DMS53 treated with DMSO at 0.1 percent for 48 hours (cell line): Measurements from ENCODE around the gene TERC.

ENCODE experiments used
- DNase-seq: peaks from one replicate; lab custom pipeline; 2025; ENCODE audit not compliant: unreplicated experiment; lab: John Stamatoyannopoulos, UW

Gene TERC

GRCh38 chr3:169764882-169765612 lies at the start of gene TERC:
TERC (minus strand) TSS chr3:169765060.
- peak; percentile 74 for DNase-seq

GRCh38 chr3:169813757-169814517 lies 49.1 kb upstream of the TERC start:
- peak; percentile 57 for DNase-seq

- peak; percentile 40 for DNase-seq
These were observed 48.4 kb upstream of the TERC start for GRCh38 chr3:169813278-169813677.

GRCh38 chr3:169812332-169813235 lies 47.7 kb upstream of the TERC start, which contains the start of the genes LRRC34 and LRRIQ4:
LRRC34 (minus strand) TSS chr3:169812904; CDS start chr3:169812548, 356 bp downstream.
LRRIQ4 (plus strand) TSS chr3:169812870; CDS start chr3:169821922, 9,052 bp downstream.
- DNase-seq, result peak; percentile 83

GRCh38 chr3:169811631-169812331 lies 46.9 kb upstream of the TERC start:
- DNase-seq, result peak; percentile 50

- no peak for DNase-seq
These were observed 44.5 kb upstream of the TERC start for GRCh38 chr3:169809230-169809795.

- DNase-seq, result no peak
These were observed 39.8 kb upstream of the TERC start for GRCh38 chr3:169804681-169805080.

GRCh38 chr3:169792359-169792758 lies 27.5 kb upstream of the TERC start:
- DNase-seq, result no peak

- DNase-seq, result no peak
These were observed 26.0 kb upstream of the TERC start for GRCh38 chr3:169790687-169791429.

- no peak for DNase-seq
These were observed 25.4 kb upstream of the TERC start for GRCh38 chr3:169790219-169790618.

- DNase-seq, result no peak
These were observed 22.9 kb upstream of the TERC start for GRCh38 chr3:169787791-169788190.

- no peak for DNase-seq
These were observed 22.3 kb upstream of the TERC start for GRCh38 chr3:169787120-169787519.

GRCh38 chr3:169781209-169781855 lies 16.5 kb upstream of the TERC start:
- DNase-seq, result no peak

- no peak for DNase-seq
These were observed 15.9 kb upstream of the TERC start for GRCh38 chr3:169780742-169781141.

GRCh38 chr3:169777822-169778221 lies 13.0 kb upstream of the TERC start:
- no peak for DNase-seq

- no peak for DNase-seq
These were observed 9.3 kb upstream of the TERC start for GRCh38 chr3:169774186-169774585.

GRCh38 chr3:169772897-169773816 lies 8.3 kb upstream of the TERC start, which contains the start of gene MYNN:
MYNN (plus strand) TSS chr3:169773396; CDS start chr3:169774296, 900 bp downstream.
- DNase-seq, result peak; percentile 50
